ENCODE data around the gene PRCP.
"Not testable (repeated sequence)": the region's sequence is repeated elsewhere in the genome, so short reads cannot be mapped to it uniquely, and the experiment has no call there.

- TF ChIP-seq TAF1 (IDR thresholded peaks at IDR 0.05; ENCODE audit: borderline replicate concordance, low read depth, low read length); POLR2AphosphoS5 (IDR thresholded peaks at IDR 0.05; ENCODE audit: low read depth, low read length): not testable (repeated sequence)
Observed at GRCh38 chr11:82943430-82943829, 43.2 kb upstream of the PRCP start.
